GM12801 (cell line): ENCODE data around the gene PDE10A.

Experiments used
- CTCF ChIP-seq: IDR thresholded peaks from one replicate; pipeline ENCODE4 v1.5.1; 2011; ENCODE audit warnings: control low read depth; ENCODE audit not compliant: insufficient read length; ENCODE audit errors: extremely low read depth

The PDE10A gene

DNA sequence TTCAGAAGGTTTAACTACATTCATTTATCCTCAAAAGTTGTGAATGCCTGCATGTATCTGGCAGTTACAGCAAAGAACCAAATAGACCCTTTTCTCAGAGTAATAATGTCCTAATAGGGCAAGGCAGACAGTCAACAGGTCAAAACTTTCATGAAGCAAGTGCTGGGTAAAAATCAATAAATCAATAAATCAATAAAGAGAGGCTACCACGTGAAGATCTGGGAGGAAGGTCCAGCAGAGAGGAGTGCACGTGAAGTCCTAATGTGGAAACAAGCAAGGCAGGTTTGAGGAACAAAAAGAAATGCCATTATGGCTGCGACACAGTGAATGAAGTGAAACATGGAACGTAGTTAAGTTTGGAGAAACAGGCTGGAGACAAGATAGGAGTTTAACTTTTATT is 317.3 kb downstream of the PDE10A start:
- no peak for TF ChIP-seq CTCF

DNA sequence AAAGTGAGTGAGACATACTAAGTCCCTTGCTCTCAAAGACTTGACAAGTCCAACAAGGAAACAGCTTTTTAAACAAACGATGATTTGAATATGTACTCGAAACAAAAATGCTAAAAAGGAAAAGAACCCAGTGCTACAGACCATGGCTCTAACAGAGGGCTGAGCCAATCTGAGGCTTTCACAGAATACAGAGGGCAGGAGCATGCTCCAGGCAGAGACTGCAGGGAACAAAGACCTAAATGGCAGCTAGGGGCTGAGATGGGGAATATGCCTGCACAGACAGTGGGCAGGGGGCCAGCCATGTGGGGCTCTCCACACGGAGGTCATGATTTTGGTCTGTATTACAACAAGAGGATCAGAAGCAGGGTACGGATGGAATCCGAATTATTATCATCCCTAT is 322.5 kb downstream of the PDE10A start:
- TF ChIP-seq CTCF: no peak

- no peak for TF ChIP-seq CTCF
These were observed 337.4 kb downstream of the PDE10A start for GRCh38 chr6:165325609-165326008.

GRCh38 chr6:165321555-165322145 is 341.4 kb downstream of the PDE10A start:
- no peak for TF ChIP-seq CTCF

DNA sequence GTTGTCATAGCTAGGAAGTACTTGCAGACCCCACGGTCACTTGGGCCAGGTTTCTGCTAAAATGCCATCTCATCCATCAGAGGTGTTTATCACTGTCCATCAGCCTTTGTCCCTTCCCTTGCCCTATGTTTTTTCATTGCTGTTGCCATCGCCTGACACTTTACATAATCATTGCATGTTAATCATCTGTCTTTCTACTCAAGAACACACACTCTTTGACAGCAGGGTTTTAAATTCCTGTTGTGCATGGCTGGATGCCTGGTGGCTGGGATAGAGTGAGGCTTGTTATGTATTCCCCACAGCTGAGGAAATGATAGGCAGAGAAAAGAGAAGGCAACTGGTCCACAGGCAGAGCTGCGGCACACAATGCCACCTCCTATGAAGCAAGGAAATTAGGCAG is 341.9 kb downstream of the PDE10A start:
- TF ChIP-seq CTCF: no peak

GRCh38 chr6:165317723-165318122 is 345.3 kb downstream of the PDE10A start:
- TF ChIP-seq CTCF: no peak

- no peak for TF ChIP-seq CTCF
These were observed 353.9 kb downstream of the PDE10A start, which contains the start of gene C6orf118 for GRCh38 chr6:165308926-165309731. C6orf118 (minus strand) TSS chr6:165309605; CDS start chr6:165309586, 19 bp downstream.
